Measurements from ENCODE around the gene SRC. TPM values are rescaled to one million over a fixed set of nuclear protein-coding genes. Genes with fewer than 3 reads are reported as not detected.

Gene SRC
- total RNA-seq, 1 donor from 2014 or later, result 48.6 TPM

GRCh38 chr20:37355252-37356180 lies 9.6 kb downstream of the SRC start:
- TF ChIP-seq CTCF (IDR thresholded peaks at IDR 0.05) (no peak), POLR2A (IDR thresholded peaks at IDR 0.05) (no peak), POLR2AphosphoS5 (IDR thresholded peaks at IDR 0.05; ENCODE audit: insufficient read depth in 1 of 2, low read depth in 1 of 2) (no peak)

GRCh38 chr20:37356387-37356786 lies 10.4 kb downstream of the SRC start:
- TF ChIP-seq CTCF (IDR thresholded peaks at IDR 0.05) (no peak), POLR2AphosphoS5 (IDR thresholded peaks at IDR 0.05; ENCODE audit: insufficient read depth in 1 of 2, low read depth in 1 of 2) (peak in 1 of 2 donors; percentile 25)
- DNase-seq (ENCODE audit: extremely low spot score in 2 of 2), result no peak
- H3K27ac ChIP-seq, result peak overlapping the region; percentile 50

More at GRCh38 chr20:37355252-37356180, 9.6 kb downstream of the SRC start:
- Histone ChIP-seq H3K4me3 (no peak overlapping the region), H3K36me3 (no peaks in the 10 kb centered on the region), H3K9me3 (no peaks in the 10 kb centered on the region), H3K4me1 (peaks cover 78% of the 10 kb centered on the region), H3K27ac (no peak overlapping the region), H3K27me3 (no peaks in the 10 kb centered on the region)
- no peak for DNase-seq (ENCODE audit: extremely low spot score in 2 of 2)
- intact Hi-C loops (cut with DNase I), result no loop called here

GRCh38 chr20:37356961-37357371 lies 11.0 kb downstream of the SRC start:
- no peaks in the 10 kb centered on the region for H3K27me3 ChIP-seq
- peaks cover 83% of the 10 kb centered on the region for H3K4me1 ChIP-seq
- H3K36me3 ChIP-seq, result no peaks in the 10 kb centered on the region
- H3K27ac ChIP-seq, result peak overlapping the region; percentile 50
- H3K9me3 ChIP-seq, result no peaks in the 10 kb centered on the region
- intact Hi-C loops (cut with DNase I), result no loop called here
- no peak for TF ChIP-seq POLR2A (IDR thresholded peaks at IDR 0.05)
- TF ChIP-seq POLR2AphosphoS5 (IDR thresholded peaks at IDR 0.05; ENCODE audit: insufficient read depth in 1 of 2, low read depth in 1 of 2), result no peak
- no peak for TF ChIP-seq CTCF (IDR thresholded peaks at IDR 0.05)
- DNase-seq (ENCODE audit: extremely low spot score in 2 of 2), result no peak
- H3K4me3 ChIP-seq, result no peak overlapping the region

More at GRCh38 chr20:37356387-37356786, 10.4 kb downstream of the SRC start:
- intact Hi-C loops (cut with DNase I), result no loop called here
- Histone ChIP-seq H3K4me3 (no peak overlapping the region), H3K9me3 (no peaks in the 10 kb centered on the region), H3K4me1 (peaks cover 81% of the 10 kb centered on the region), H3K36me3 (no peaks in the 10 kb centered on the region), H3K27me3 (no peaks in the 10 kb centered on the region)

- H3K27ac ChIP-seq, result peak overlapping the region; percentile 59
- intact Hi-C loops (cut with DNase I), result no loop called here
- no peak overlapping the region for H3K4me3 ChIP-seq
- no peaks in the 10 kb centered on the region for H3K9me3 ChIP-seq
- H3K36me3 ChIP-seq, result no peaks in the 10 kb centered on the region
- TF ChIP-seq POLR2A (IDR thresholded peaks at IDR 0.05) (no peak), POLR2AphosphoS5 (IDR thresholded peaks at IDR 0.05; ENCODE audit: insufficient read depth in 1 of 2, low read depth in 1 of 2) (no peak), CTCF (IDR thresholded peaks at IDR 0.05) (no peak)
- no peaks in the 10 kb centered on the region for H3K27me3 ChIP-seq
- peaks cover 76% of the 10 kb centered on the region for H3K4me1 ChIP-seq
- no peak for DNase-seq (ENCODE audit: extremely low spot score in 2 of 2)
Observed at GRCh38 chr20:37357481-37358365, 11.8 kb downstream of the SRC start.
